ENCODE measurements around the gene BMP6.

The BMP6 gene

GRCh38 chr6:7725849-7726415 lies at the start of gene BMP6:
Gene BMP6 (plus strand): TSS chr6:7726099. CDS start chr6:7726956, 857 bp downstream.
- H3K9ac ChIP-seq (ENCODE audit: low read length): peak within 1 kb of the TSS; percentile 61; the same call in 1 of the 2 replicates
- H3K4me3 ChIP-seq (ENCODE audit: low read length): peak within 1 kb of the TSS; percentile 94
- no peaks in the 10 kb centered on the region for H3F3A ChIP-seq (ENCODE audit: insufficient read depth, low read length)
- H3K4me1 ChIP-seq (ENCODE audit: low read length): peaks cover 33% of the 10 kb centered on the region
- peak within 1 kb of the TSS; percentile 36 for H2AFZ ChIP-seq (ENCODE audit: low read length)
- H3K9me2 ChIP-seq (replicated peaks; ENCODE audit: insufficient read depth, low read length): no peaks in the 10 kb centered on the region
- peaks cover 54% of the 10 kb centered on the region for H3K79me2 ChIP-seq (ENCODE audit: low read length)
- peaks cover 25% of the 10 kb centered on the region for H3K27me3 ChIP-seq (replicated peaks; ENCODE audit: insufficient read depth, low read length)
- H3K9me3 ChIP-seq (replicated peaks; ENCODE audit: insufficient read depth, low read length): no peaks in the 10 kb centered on the region
- peaks cover 3% of the 10 kb centered on the region; the same call in 1 of the 2 replicates for H4K20me1 ChIP-seq (ENCODE audit: insufficient read depth, low read length)
- no peak within 1 kb of the TSS for H3K27ac ChIP-seq (ENCODE audit: low read length)
- peak; percentile 90 for DNase-seq
- H3K4me2 ChIP-seq (ENCODE audit: low read depth, low read length): peak within 1 kb of the TSS; percentile 68
- H3K36me3 ChIP-seq (replicated peaks; ENCODE audit: insufficient read depth, low read length): no peaks in the 10 kb centered on the region
- TF ChIP-seq EZH2 (optimal IDR thresholded peaks at IDR 0.05; ENCODE audit: low read depth, low read length) (no peak), CTCF (IDR thresholded peaks at IDR 0.05; ENCODE audit: low read length) (no peak), EZH2phosphoT487 (IDR thresholded peaks at IDR 0.05; ENCODE audit: low read length) (no peak)

- TF ChIP-seq EZH2phosphoT487 (IDR thresholded peaks at IDR 0.05; ENCODE audit: low read length) (no peak), CTCF (IDR thresholded peaks at IDR 0.05; ENCODE audit: low read length) (no peak), EZH2 (optimal IDR thresholded peaks at IDR 0.05; ENCODE audit: low read depth, low read length) (no peak)
- Histone ChIP-seq H3K9me2 (replicated peaks; ENCODE audit: insufficient read depth, low read length) (no peaks in the 10 kb centered on the region), H4K20me1 (ENCODE audit: insufficient read depth, low read length) (no peaks in the 10 kb centered on the region), H3K4me3 (ENCODE audit: low read length) (no peak overlapping the region), H3K27ac (ENCODE audit: low read length) (no peak overlapping the region), H3K9me3 (replicated peaks; ENCODE audit: insufficient read depth, low read length) (no peaks in the 10 kb centered on the region), H3K79me2 (ENCODE audit: low read length) (no peaks in the 10 kb centered on the region), H3K27me3 (replicated peaks; ENCODE audit: insufficient read depth, low read length) (no peaks in the 10 kb centered on the region), H2AFZ (ENCODE audit: low read length) (no peak overlapping the region), H3K36me3 (replicated peaks; ENCODE audit: insufficient read depth, low read length) (no peaks in the 10 kb centered on the region), H3K4me1 (ENCODE audit: low read length) (no peaks in the 10 kb centered on the region), H3K4me2 (ENCODE audit: low read depth, low read length) (no peak overlapping the region), H3K9ac (ENCODE audit: low read length) (no peak overlapping the region), H3F3A (ENCODE audit: insufficient read depth, low read length) (no peaks in the 10 kb centered on the region)
- no peak for DNase-seq
Measured at GRCh38 chr6:7677229-7677628, 48.7 kb upstream of the BMP6 start.

- Histone ChIP-seq H3K9me2 (replicated peaks; ENCODE audit: insufficient read depth, low read length) (no peaks in the 10 kb centered on the region), H3K4me2 (ENCODE audit: low read depth, low read length) (no peak overlapping the region), H3K27me3 (replicated peaks; ENCODE audit: insufficient read depth, low read length) (no peaks in the 10 kb centered on the region), H2AFZ (ENCODE audit: low read length) (no peak overlapping the region), H3F3A (ENCODE audit: insufficient read depth, low read length) (no peaks in the 10 kb centered on the region), H4K20me1 (ENCODE audit: insufficient read depth, low read length) (no peaks in the 10 kb centered on the region), H3K79me2 (ENCODE audit: low read length) (no peaks in the 10 kb centered on the region), H3K4me3 (ENCODE audit: low read length) (no peak overlapping the region), H3K9me3 (replicated peaks; ENCODE audit: insufficient read depth, low read length) (no peaks in the 10 kb centered on the region), H3K9ac (ENCODE audit: low read length) (no peak overlapping the region), H3K36me3 (replicated peaks; ENCODE audit: insufficient read depth, low read length) (no peaks in the 10 kb centered on the region), H3K27ac (ENCODE audit: low read length) (no peak overlapping the region), H3K4me1 (ENCODE audit: low read length) (no peaks in the 10 kb centered on the region)
- DNase-seq: no peak
- TF ChIP-seq EZH2 (optimal IDR thresholded peaks at IDR 0.05; ENCODE audit: low read depth, low read length) (no peak), EZH2phosphoT487 (IDR thresholded peaks at IDR 0.05; ENCODE audit: low read length) (no peak), CTCF (IDR thresholded peaks at IDR 0.05; ENCODE audit: low read length) (no peak)
Measured at GRCh38 chr6:7680393-7681075, 45.4 kb upstream of the BMP6 start.

All from MM.1S (cell line).